ENCODE results near the gene CPSF7. TPM values are rescaled to one million over a fixed set of nuclear protein-coding genes. Genes with fewer than 3 reads are reported as not detected.

The CPSF7 gene
- total RNA-seq, 1 donor from 2014 or later, result 63.2 TPM

DNA sequence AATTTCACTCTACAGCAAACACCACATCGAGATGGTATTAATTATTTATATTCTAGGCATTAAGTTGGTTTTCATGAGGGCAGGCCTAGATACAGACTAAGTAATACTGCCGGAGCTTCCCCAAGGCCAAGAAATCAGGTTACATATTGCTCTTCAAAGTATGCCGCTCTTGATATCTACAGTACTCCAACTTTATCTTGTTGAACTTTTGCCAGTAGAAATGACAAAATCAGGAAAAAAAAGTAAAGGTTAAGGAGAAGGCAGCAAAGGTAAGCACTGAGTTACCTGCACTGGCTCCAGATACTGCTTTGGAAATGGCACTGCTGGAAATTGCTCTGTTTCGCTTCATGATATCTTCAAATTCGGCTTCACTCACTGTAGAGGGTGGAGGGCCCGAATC lies 14.4 kb downstream of the CPSF7 start:
- DNase-seq (ENCODE audit: low read depth) (no peak), FAIRE-seq (no peak)
- no peaks in the 10 kb centered on the region for H3K9me3 ChIP-seq (ENCODE audit: insufficient read depth, low read depth, low read length)
- H3K4me3 ChIP-seq (ENCODE audit: insufficient read depth, low read depth, low read length), result no peak overlapping the region
- TF ChIP-seq CTCF (IDR thresholded peaks at IDR 0.05; ENCODE audit: insufficient read depth, low read depth, low read length), result no peak
- no peak for TF ChIP-seq EZH2 (IDR thresholded peaks at IDR 0.05; ENCODE audit: insufficient read depth, low read length)
- no peak overlapping the region for H3K4me2 ChIP-seq (ENCODE audit: low read length)
- no peak overlapping the region for H3K27ac ChIP-seq (ENCODE audit: low read depth, low read length)
- no peak overlapping the region for H3K4me3 Mint-ChIP-seq (ENCODE audit: unreplicated experiment)
- H3K9me3 Mint-ChIP-seq (ENCODE audit: unreplicated experiment), result no peaks in the 10 kb centered on the region
- no peaks in the 10 kb centered on the region for H3K4me1 ChIP-seq (ENCODE audit: insufficient read depth, low read length)
- peaks cover 35% of the 10 kb centered on the region for H3K79me2 ChIP-seq (ENCODE audit: insufficient read depth, low read length)
- no peak overlapping the region for H3K27ac Mint-ChIP-seq (ENCODE audit: unreplicated experiment)
- no peaks in the 10 kb centered on the region for H3K4me1 Mint-ChIP-seq (ENCODE audit: low read depth, unreplicated experiment)
- H3K27me3 ChIP-seq (ENCODE audit: insufficient read depth, low read length), result no peaks in the 10 kb centered on the region
- peaks cover 84% of the 10 kb centered on the region for H3K36me3 ChIP-seq (ENCODE audit: insufficient read depth, low read length)
- no peak overlapping the region for H3K9ac ChIP-seq (ENCODE audit: low read length)
- no peak overlapping the region for H2AFZ ChIP-seq (ENCODE audit: low read depth, low read length)
- peaks cover 18% of the 10 kb centered on the region for H3K36me3 Mint-ChIP-seq (ENCODE audit: low read depth, unreplicated experiment)
- no peaks in the 10 kb centered on the region for H3K27me3 Mint-ChIP-seq (ENCODE audit: low read depth, unreplicated experiment)
- peaks cover 49% of the 10 kb centered on the region for H4K20me1 ChIP-seq (ENCODE audit: insufficient read depth, low read length)

GRCh38 chr11:61414547-61414946 lies 15.2 kb downstream of the CPSF7 start:
- Histone ChIP-seq H3K9ac (ENCODE audit: low read length) (no peak overlapping the region), H3K27me3 (ENCODE audit: insufficient read depth, low read length) (no peaks in the 10 kb centered on the region), H3K27ac (ENCODE audit: low read depth, low read length) (no peak overlapping the region), H3K4me2 (ENCODE audit: low read length) (no peak overlapping the region), H3K4me1 (ENCODE audit: insufficient read depth, low read length) (no peaks in the 10 kb centered on the region), H3K36me3 (ENCODE audit: insufficient read depth, low read length) (peaks cover 81% of the 10 kb centered on the region), H4K20me1 (ENCODE audit: insufficient read depth, low read length) (peaks cover 45% of the 10 kb centered on the region), H3K9me3 (ENCODE audit: insufficient read depth, low read depth, low read length) (no peaks in the 10 kb centered on the region), H2AFZ (ENCODE audit: low read depth, low read length) (no peak overlapping the region), H3K79me2 (ENCODE audit: insufficient read depth, low read length) (peaks cover 28% of the 10 kb centered on the region), H3K4me3 (ENCODE audit: insufficient read depth, low read depth, low read length) (no peak overlapping the region)
- no peak for TF ChIP-seq EZH2 (IDR thresholded peaks at IDR 0.05; ENCODE audit: insufficient read depth, low read length)
- no peak for TF ChIP-seq CTCF (IDR thresholded peaks at IDR 0.05; ENCODE audit: insufficient read depth, low read depth, low read length)
- Mint-ChIP-seq H3K9me3 (ENCODE audit: unreplicated experiment) (no peaks in the 10 kb centered on the region), H3K4me1 (ENCODE audit: low read depth, unreplicated experiment) (no peaks in the 10 kb centered on the region), H3K27ac (ENCODE audit: unreplicated experiment) (no peak overlapping the region), H3K27me3 (ENCODE audit: low read depth, unreplicated experiment) (no peaks in the 10 kb centered on the region), H3K4me3 (ENCODE audit: unreplicated experiment) (no peak overlapping the region), H3K36me3 (ENCODE audit: low read depth, unreplicated experiment) (peaks cover 19% of the 10 kb centered on the region)
- FAIRE-seq (no peak), DNase-seq (ENCODE audit: low read depth) (no peak)

- DNase-seq (ENCODE audit: low read depth), result no peak
- Histone ChIP-seq H3K36me3 (ENCODE audit: insufficient read depth, low read length) (peaks cover 81% of the 10 kb centered on the region), H3K4me1 (ENCODE audit: insufficient read depth, low read length) (no peaks in the 10 kb centered on the region), H3K27ac (ENCODE audit: low read depth, low read length) (peak overlapping the region; percentile 14), H3K4me2 (ENCODE audit: low read length) (no peak overlapping the region), H3K9ac (ENCODE audit: low read length) (no peak overlapping the region), H2AFZ (ENCODE audit: low read depth, low read length) (no peak overlapping the region), H3K9me3 (ENCODE audit: insufficient read depth, low read depth, low read length) (no peaks in the 10 kb centered on the region), H3K4me3 (ENCODE audit: insufficient read depth, low read depth, low read length) (no peak overlapping the region), H3K79me2 (ENCODE audit: insufficient read depth, low read length) (peaks cover 21% of the 10 kb centered on the region), H4K20me1 (ENCODE audit: insufficient read depth, low read length) (peaks cover 47% of the 10 kb centered on the region), H3K27me3 (ENCODE audit: insufficient read depth, low read length) (no peaks in the 10 kb centered on the region)
- no peak overlapping the region for H3K27ac Mint-ChIP-seq (ENCODE audit: unreplicated experiment)
- H3K4me3 Mint-ChIP-seq (ENCODE audit: unreplicated experiment), result no peak overlapping the region
- TF ChIP-seq CTCF (IDR thresholded peaks at IDR 0.05; ENCODE audit: insufficient read depth, low read depth, low read length), result no peak
- no peak for TF ChIP-seq EZH2 (IDR thresholded peaks at IDR 0.05; ENCODE audit: insufficient read depth, low read length)
- no peak for FAIRE-seq
- H3K36me3 Mint-ChIP-seq (ENCODE audit: low read depth, unreplicated experiment), result peaks cover 19% of the 10 kb centered on the region
- H3K4me1 Mint-ChIP-seq (ENCODE audit: low read depth, unreplicated experiment), result no peaks in the 10 kb centered on the region
- H3K9me3 Mint-ChIP-seq (ENCODE audit: unreplicated experiment), result no peaks in the 10 kb centered on the region
- no peaks in the 10 kb centered on the region for H3K27me3 Mint-ChIP-seq (ENCODE audit: low read depth, unreplicated experiment)
These were observed 16.3 kb downstream of the CPSF7 start for GRCh38 chr11:61413496-61413895.

Data from astrocyte (in vitro differentiated cells and primary cell).